ACHN (cell line): ENCODE data around the gene PPP3R1.
A peak's percentile ranks its signal among the peaks of the same experiment; 100 is the strongest.

ENCODE experiments used
- DNase-seq: peaks from one replicate; pipeline ENCODE4 v3.0.0-alpha.2; 2015
- in situ Hi-C: cut with HindIII; loops from 2 replicates; pipeline ENCODE4 v1.10.0; 2017; ENCODE audit warnings: low sequenced_read_pairs, low pct_ligation_motif_present, low pct_unique_long_range_greater_than_20kb

The PPP3R1 gene

DNA sequence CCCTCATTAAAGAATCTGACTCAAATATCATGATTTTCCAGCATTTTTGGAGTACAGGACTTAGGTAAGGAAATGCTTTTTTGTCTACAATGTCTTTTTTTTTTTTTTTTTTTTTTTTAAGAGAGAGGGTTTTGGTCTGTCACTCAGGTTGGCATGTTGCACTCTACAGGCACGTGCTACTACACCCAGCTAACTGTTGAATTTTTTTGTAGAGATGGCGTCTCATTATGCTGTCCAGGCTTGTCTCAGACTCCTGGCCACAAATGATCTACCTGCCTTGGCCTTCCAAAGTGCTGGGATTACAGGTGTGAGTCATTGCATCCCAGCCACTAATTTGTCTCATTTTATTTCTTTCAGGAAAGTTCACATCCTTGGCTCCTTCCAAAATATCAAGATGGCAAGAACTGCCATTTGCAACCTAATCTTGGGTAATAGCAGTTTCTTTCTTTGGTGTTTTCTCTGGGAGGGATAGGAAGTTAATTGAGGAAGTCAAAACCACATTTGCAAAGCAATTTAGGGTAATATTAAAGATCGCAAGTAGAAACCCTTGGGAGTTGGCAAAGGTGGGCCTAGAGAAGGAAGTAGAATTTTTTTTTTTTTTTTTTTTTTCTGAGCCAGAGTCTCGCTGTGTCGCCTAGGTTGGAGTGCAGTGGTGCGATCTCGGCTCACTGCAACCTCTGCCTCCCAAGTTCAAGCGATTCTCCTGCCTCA, 79.2 kb downstream of the PPP3R1 start:
- DNase-seq: no peak
- in situ Hi-C loops: no loop called here

GRCh38 chr2:68172521-68172920, 79.8 kb downstream of the PPP3R1 start:
- DNase-seq: no peak
- in situ Hi-C loops: no loop called here

GRCh38 chr2:68171684-68172083, 80.6 kb downstream of the PPP3R1 start:
- no peak for DNase-seq
- in situ Hi-C loops: no loop called here

GRCh38 chr2:68171146-68171545, 81.2 kb downstream of the PPP3R1 start:
- no peak for DNase-seq
- in situ Hi-C loops: no loop called here

DNA sequence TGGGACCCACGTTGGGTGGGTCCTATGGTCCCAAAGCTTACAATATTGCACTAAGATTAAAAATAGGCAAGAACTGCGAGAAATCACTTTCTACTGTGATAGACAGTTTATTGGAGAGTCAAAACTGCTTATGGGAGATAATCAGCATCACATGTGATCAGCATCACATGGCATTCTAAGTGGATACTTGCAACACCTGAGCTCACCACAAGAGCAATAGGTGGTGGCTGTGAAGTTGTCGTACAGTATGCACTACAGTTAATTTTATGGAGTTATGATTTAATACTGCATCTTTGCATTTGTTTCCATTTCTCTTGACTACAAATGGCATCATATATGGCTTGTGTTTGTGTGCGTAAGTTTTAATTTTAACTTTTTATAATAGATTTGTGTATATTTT, 83.0 kb downstream of the PPP3R1 start:
- no peak for DNase-seq
- in situ Hi-C loops: no loop called here

GRCh38 chr2:68167186-68167585, 85.1 kb downstream of the PPP3R1 start:
- in situ Hi-C loops: no loop called here

GRCh38 chr2:68163641-68164040, 88.7 kb downstream of the PPP3R1 start:
- no peak for DNase-seq
- in situ Hi-C loops: no loop called here

More at GRCh38 chr2:68167186-68167585, 85.1 kb downstream of the PPP3R1 start:
- no peak for DNase-seq

- in situ Hi-C loops: no loop called here
Measured at GRCh38 chr2:68158134-68158447, 94.2 kb downstream of the PPP3R1 start.

DNA sequence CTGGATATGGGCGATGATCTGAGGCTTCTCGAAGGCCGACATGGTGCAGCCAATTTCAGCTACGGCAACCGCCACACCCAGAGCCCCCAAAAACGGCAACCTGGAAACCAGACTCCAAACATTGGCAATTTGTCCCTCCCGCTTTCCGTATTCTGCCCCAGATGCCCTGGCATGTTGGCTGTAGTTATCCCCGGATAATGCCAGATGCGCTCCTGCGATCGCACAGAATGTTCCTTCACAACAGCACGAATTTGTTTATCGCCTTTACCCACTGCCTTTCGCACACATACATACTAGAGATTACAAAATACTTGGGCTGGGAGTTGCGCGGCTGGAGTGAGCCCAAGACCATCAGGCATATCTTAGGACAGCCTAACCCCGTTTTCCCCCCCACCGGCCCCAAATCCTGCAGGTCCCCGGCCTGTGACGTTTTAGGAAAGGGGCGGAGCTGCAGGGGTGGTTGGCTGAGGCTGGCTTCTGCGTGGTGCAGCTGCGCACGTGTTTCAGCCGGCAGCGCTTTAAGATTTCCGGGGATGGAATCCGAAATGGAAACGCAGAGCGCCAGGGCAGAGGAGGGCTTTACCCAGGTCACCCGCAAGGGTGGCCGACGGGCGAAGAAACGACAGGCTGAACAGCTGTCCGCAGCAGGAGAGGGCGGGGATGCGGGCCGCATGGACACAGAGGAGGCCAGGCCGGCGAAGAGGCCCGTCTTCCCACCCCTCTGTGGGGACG, 94.8 kb downstream of the PPP3R1 start, which contains the start of gene PNO1:
Gene PNO1, plus strand, starts transcription at position 487 of the 732 bp plus-strand sequence. Its CDS starts 47 bp downstream, at position 534.
- in situ Hi-C loops: no loop called here
- peak; percentile 96 for DNase-seq

More at GRCh38 chr2:68158134-68158447, 94.2 kb downstream of the PPP3R1 start:
- DNase-seq: no peak

DNA sequence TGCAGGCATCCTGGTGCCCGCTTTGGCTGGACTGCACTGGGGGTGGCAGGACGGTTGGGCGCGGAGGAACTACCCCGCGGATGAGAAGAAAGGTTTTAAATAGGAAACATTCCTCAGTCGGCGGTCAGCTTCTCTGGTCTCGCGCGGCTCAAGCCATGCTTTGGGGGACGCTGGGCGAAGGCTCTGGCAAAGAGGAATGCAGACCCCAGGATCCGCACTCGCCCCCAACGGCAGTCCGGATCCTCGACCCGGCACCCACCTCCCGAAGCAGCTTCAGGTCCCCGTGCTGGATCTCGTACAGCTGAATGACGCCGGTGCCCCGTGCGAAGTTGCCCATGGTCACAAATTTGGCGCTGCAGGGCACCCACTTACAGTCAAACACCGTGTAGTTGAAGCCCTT, 95.3 kb downstream of the PPP3R1 start:
- DNase-seq: peak; percentile 50

GRCh38 chr2:68156419-68156818, 95.9 kb downstream of the PPP3R1 start:
- no peak for DNase-seq
- in situ Hi-C loops: no loop called here

More for the DNA sequence above, 95.3 kb downstream of the PPP3R1 start:
- in situ Hi-C loops: no loop called here

- DNase-seq: no peak
- in situ Hi-C loops: no loop called here
Measured at GRCh38 chr2:68155618-68156017, 96.7 kb downstream of the PPP3R1 start.

GRCh38 chr2:68152681-68153347, 99.5 kb downstream of the PPP3R1 start:
- in situ Hi-C loops: no loop called here
- no peak for DNase-seq

GRCh38 chr2:68151037-68151436, 101.3 kb downstream of the PPP3R1 start:
- in situ Hi-C loops: no loop called here
- no peak for DNase-seq

DNA sequence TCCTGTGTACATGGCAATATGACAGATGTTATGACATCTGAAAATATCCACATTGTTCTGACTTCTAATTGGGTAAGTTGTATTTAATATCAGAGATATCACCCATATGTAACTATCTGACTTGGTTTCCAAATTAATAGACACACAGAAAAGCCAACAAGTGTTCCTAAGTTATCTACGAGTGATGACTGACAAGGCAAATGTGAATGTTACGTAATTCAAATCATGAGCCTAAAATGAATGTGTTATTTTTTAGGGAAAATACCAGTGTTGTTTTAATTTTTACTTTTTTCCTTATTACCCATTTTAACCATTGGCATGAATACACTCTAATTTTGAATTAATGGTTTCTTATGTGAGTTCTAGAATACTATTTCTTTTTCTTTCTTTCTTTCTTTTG, 110.5 kb downstream of the PPP3R1 start:
- in situ Hi-C loops: no loop called here
- no peak for DNase-seq

GRCh38 chr2:68135448-68136320, 116.6 kb downstream of the PPP3R1 start:
- in situ Hi-C loops: no loop called here

DNA sequence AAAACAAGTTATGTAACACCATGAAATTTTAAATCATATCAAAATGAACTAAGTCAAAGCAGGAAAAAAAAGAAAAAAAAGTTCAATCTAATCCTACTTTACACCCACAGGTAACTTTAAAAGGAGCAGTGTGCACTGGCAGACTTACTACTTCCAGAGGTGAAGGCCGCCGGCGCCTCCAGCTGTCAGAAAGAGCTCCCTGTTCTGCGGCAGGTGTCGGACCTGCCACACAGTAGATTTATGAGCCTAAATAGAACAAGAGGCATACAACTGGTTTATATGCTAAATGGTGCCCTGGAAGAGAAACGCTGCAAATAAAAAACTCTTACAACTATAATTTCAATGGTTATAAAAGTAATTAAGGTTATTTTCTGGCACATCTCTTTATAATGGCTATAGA, 117.8 kb downstream of the PPP3R1 start:
- in situ Hi-C loops: no loop called here
- no peak for DNase-seq

More at GRCh38 chr2:68135448-68136320, 116.6 kb downstream of the PPP3R1 start:
- DNase-seq: no peak

DNA sequence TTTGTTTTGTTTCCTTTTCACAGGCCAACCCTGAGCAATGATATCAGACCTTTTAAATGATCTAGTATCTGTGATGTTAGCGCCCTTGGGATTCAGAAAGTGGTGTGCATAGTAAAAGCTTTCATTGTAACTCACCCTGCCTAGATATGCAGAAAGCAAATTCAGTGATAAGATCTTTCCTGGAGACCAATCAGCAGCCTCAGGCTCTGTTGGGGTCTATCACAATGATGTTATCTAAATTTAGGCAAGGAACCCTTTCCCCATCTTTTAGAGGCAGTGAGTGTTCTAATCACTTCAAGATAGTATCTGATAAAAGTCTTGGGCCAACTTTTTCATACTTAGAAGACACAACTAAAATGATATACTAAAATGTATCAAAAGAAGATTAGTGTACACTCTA, 118.2 kb downstream of the PPP3R1 start:
- in situ Hi-C loops: no loop called here
- no peak for DNase-seq
